ACC112 (cell line): Measurements from ENCODE around the gene BCAP29.

Experiments used
- H2AFZ ChIP-seq: fragments of 200-600 bp; sonication (generic); one replicate; pipeline ENCODE4 v1.6.0; 2017; ENCODE audit warnings: antibody characterized with exemption, low read length; ENCODE audit not compliant: unreplicated experiment
- H3K27ac ChIP-seq: fragments of 200-600 bp; sonication (generic); 2 replicates; pipeline ENCODE4 v1.5.1; 2014; ENCODE audit warnings: low read depth, mild to moderate bottlenecking, antibody characterized with exemption, low read length, moderate library complexity
- H3K27me3 ChIP-seq: fragments of 200-600 bp; sonication (generic); 2 replicates; pipeline ENCODE4 v1.6.1; 2014; ENCODE audit warnings: mild to moderate bottlenecking, antibody characterized with exemption, low read length, moderate library complexity, mixed read lengths; ENCODE audit not compliant: insufficient read depth
- H3K36me3 ChIP-seq: fragments of 200-600 bp; sonication (generic); 2 replicates; pipeline ENCODE4 v1.6.1; 2016; ENCODE audit warnings: mild to moderate bottlenecking, antibody characterized with exemption, low read length, moderate library complexity, mixed read lengths; ENCODE audit not compliant: insufficient read depth
- H3K4me1 ChIP-seq: fragments of 200-600 bp; sonication (generic); one replicate; pipeline ENCODE4 v1.6.1; 2016; ENCODE audit warnings: low read length, mixed read lengths; ENCODE audit not compliant: insufficient read depth, unreplicated experiment, control insufficient read depth
- H3K4me3 ChIP-seq: fragments of 200-600 bp; sonication (generic); 2 replicates; pipeline ENCODE4 v1.5.1; 2014; ENCODE audit warnings: mild to moderate bottlenecking, low read depth, low read length
- H3K79me2 ChIP-seq: fragments of 200-600 bp; sonication (generic); one replicate; pipeline ENCODE4 v1.6.0; 2016; ENCODE audit warnings: low read length; ENCODE audit not compliant: control insufficient read depth, unreplicated experiment, insufficient read depth

The BCAP29 gene

DNA sequence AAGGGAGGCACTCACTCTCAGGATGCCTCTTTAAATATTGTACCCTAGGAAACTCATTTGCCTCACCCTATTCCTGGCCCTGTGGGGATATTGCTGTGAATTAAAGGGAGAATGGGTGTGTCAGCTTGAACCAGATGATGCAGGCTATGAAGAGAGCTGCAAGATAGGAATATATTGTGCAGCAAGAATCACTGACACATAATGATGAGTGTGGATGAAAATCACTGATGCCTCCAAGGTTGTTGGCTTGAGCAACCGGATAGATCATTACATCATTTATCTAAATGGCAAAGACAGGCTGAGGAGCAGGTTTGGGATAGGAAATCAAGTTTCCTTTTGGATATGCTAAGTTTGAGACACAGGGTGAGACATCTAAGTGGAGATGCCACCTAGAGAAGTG is 86.7 kb downstream of the BCAP29 start:
- Histone ChIP-seq H3K36me3 (no peaks in the 10 kb centered on the region), H3K27ac (no peak overlapping the region), H2AFZ (no peak overlapping the region), H3K4me3 (no peak overlapping the region), H3K27me3 (peaks cover 59% of the 10 kb centered on the region), H3K4me1 (no peaks in the 10 kb centered on the region), H3K79me2 (no peaks in the 10 kb centered on the region)

DNA sequence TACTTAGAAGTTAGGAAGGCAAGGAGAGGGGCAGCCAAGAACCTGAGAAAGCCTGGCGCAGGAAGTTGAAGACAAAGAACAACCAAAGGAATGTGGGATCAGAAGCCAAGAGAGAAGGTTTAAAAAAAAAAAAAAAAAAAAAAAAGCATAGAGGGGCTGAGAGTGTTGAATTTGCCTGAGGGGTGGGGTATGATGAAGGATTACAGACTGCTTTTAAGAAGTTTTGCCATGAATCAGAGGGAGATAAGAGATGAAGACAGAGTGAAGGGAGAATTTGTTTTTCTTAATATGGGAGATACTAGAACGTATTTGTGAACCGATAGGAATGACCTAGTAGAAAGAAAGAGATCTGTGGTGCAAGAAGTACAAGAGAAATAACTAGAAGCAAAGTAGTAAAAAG is 87.3 kb downstream of the BCAP29 start:
- no peaks in the 10 kb centered on the region for H3K79me2 ChIP-seq
- no peaks in the 10 kb centered on the region for H3K36me3 ChIP-seq
- no peaks in the 10 kb centered on the region for H3K4me1 ChIP-seq

GRCh38 chr7:107668296-107668695 is 88.2 kb downstream of the BCAP29 start:
- Histone ChIP-seq H2AFZ (no peak overlapping the region), H3K27me3 (peaks cover 56% of the 10 kb centered on the region), H3K4me1 (no peaks in the 10 kb centered on the region), H3K4me3 (no peak overlapping the region), H3K36me3 (no peaks in the 10 kb centered on the region), H3K79me2 (no peaks in the 10 kb centered on the region), H3K27ac (no peak overlapping the region)

More for the DNA sequence above, 87.3 kb downstream of the BCAP29 start:
- Histone ChIP-seq H2AFZ (no peak overlapping the region), H3K27ac (no peak overlapping the region), H3K27me3 (peaks cover 56% of the 10 kb centered on the region), H3K4me3 (no peak overlapping the region)
